Peyer's patch (tissue), 4 donors: Measurements from ENCODE around the gene GPR15.

Source experiments
- CTCF ChIP-seq, 6 experiments: fragments of 450-650 bp in 4 of 6; fragments of 200-600 bp in 2 of 6; sonication (generic) in 1 of 6; IDR thresholded peaks; one replicate each; pipeline ENCODE4 v1.5.1; 2017 to 2019; ENCODE audit warnings: antibody characterized with exemption in 6 of 6, mild to moderate bottlenecking in 3 of 6, moderate library complexity in 1 of 6
- POLR2A ChIP-seq, 2 donors: fragments of 450-650 bp; IDR thresholded peaks; one replicate each; pipeline ENCODE4 v1.5.1; 2017; ENCODE audit warnings: antibody characterized with exemption in 2 of 2, mild to moderate bottlenecking in 2 of 2, moderate library complexity in 2 of 2

DNA sequence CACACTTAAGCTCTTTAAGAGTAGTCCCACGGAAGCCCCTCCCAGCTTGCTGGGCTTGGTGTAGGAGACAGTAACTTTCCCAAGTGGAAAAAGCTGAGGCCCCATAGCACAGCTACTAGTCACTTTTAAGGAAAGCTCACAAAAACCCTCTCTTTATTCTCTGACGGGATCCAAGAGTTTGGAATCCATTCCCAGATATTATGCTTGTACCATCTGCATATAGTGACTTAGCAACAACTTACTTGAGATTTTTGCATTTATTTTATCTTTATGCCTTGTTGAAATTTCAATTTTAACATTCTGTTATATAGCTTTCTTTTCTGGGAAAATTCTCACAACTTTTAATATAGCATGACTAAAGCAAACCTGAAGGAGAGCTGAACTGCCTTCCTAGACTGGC, 19.5 kb downstream of the GPR15 start:
- TF ChIP-seq CTCF (IDR thresholded peaks at IDR 0.05), result no peak
- no peak for TF ChIP-seq POLR2A (IDR thresholded peaks at IDR 0.05)
